ENCODE measurements around the gene PARM1. TPM values are rescaled to one million over a fixed set of nuclear protein-coding genes. Genes with fewer than 3 reads are reported as not detected.

Gene PARM1
- total and polyA plus RNA-seq, 2 experiments from 2014 or later, result 4.9 to 10.4 TPM

DNA sequence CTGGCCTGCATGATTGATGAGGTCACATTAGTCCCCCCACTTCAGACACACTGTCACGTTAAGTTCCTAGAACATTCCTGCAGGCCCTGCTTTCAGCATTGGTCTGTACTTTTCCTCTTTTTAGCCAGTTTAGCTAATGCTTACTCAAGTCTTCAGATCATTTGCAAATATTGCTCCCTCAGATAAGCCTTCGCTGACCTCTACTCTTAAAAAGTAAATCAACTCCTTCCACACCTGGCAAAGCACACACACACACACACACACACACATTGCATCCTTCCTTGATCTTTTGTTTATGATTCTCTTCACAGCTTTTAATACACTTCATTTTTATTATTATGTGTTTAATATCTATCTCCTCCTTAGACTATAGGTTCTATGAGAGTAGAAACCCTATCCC, 31.4 kb downstream of the PARM1 start (continued):
- TF ChIP-seq, protein P1, sequence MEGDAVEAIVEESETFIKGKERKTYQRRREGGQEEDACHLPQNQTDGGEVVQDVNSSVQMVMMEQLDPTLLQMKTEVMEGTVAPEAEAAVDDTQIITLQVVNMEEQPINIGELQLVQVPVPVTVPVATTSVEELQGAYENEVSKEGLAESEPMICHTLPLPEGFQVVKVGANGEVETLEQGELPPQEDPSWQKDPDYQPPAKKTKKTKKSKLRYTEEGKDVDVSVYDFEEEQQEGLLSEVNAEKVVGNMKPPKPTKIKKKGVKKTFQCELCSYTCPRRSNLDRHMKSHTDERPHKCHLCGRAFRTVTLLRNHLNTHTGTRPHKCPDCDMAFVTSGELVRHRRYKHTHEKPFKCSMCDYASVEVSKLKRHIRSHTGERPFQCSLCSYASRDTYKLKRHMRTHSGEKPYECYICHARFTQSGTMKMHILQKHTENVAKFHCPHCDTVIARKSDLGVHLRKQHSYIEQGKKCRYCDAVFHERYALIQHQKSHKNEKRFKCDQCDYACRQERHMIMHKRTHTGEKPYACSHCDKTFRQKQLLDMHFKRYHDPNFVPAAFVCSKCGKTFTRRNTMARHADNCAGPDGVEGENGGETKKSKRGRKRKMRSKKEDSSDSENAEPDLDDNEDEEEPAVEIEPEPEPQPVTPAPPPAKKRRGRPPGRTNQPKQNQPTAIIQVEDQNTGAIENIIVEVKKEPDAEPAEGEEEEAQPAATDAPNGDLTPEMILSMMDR (conservative IDR thresholded peaks at IDR 0.05; ENCODE audit: low read depth in 2 of 2), result no peak
- TF ChIP-seq EZH2 (IDR thresholded peaks at IDR 0.05; ENCODE audit: low read depth, unreplicated experiment), result no peak

DNA sequence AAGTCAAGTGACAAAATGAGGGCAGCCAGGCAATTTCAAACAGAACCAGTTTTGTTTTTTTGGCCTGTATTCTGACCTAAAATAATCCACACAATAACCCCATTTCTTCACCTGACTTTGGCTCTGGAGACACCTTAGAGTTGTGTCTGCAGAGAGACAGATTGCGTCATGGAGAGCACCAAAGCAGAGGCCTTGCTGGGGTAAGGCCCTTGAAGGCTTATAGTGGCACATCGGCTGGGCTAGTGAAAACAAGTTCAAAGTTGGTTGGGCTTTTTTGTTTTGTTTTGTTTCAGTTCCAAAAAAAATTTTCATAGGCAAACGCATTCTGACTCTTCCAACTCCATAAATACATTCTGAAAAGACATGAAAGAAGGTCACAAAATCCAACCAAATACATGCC, 34.4 kb downstream of the PARM1 start:
- Histone ChIP-seq H3K36me3 (ENCODE audit: insufficient read depth) (no peaks in the 10 kb centered on the region), H3K4me2 (no peak overlapping the region), H3K79me2 (replicated peaks; ENCODE audit: insufficient read depth) (no peaks in the 10 kb centered on the region), H2AFZ (no peak overlapping the region), H4K20me1 (replicated peaks; ENCODE audit: insufficient read depth) (no peaks in the 10 kb centered on the region), H3K9me2 (ENCODE audit: insufficient read depth) (peaks cover 6% of the 10 kb centered on the region), H3F3A (replicated peaks; ENCODE audit: low read depth) (no peaks in the 10 kb centered on the region), H3K27me3 (ENCODE audit: insufficient read depth) (no peaks in the 10 kb centered on the region), H3K4me1 (ENCODE audit: insufficient read depth) (no peaks in the 10 kb centered on the region), H3K27ac (ENCODE audit: low read depth) (no peak overlapping the region), H3K4me3 (no peak overlapping the region)
- no peaks in the 10 kb centered on the region for H3K9me3 Mint-ChIP-seq
- no peak overlapping the region for H3K4me3 Mint-ChIP-seq
- H3K36me3 Mint-ChIP-seq (ENCODE audit: low read depth), result no peaks in the 10 kb centered on the region
- no peak overlapping the region for H3K27ac Mint-ChIP-seq
- H3K4me1 Mint-ChIP-seq, result no peaks in the 10 kb centered on the region
- ATAC-seq (no peak), DNase-seq (ENCODE audit: low spot score) (no peak)
- no peaks in the 10 kb centered on the region for H3K27me3 Mint-ChIP-seq (ENCODE audit: insufficient read depth, low read depth, poor library complexity)
- TF ChIP-seq, protein P1 (conservative IDR thresholded peaks at IDR 0.05; ENCODE audit: low read depth in 2 of 2), result no peak
- TF ChIP-seq, protein P2, sequence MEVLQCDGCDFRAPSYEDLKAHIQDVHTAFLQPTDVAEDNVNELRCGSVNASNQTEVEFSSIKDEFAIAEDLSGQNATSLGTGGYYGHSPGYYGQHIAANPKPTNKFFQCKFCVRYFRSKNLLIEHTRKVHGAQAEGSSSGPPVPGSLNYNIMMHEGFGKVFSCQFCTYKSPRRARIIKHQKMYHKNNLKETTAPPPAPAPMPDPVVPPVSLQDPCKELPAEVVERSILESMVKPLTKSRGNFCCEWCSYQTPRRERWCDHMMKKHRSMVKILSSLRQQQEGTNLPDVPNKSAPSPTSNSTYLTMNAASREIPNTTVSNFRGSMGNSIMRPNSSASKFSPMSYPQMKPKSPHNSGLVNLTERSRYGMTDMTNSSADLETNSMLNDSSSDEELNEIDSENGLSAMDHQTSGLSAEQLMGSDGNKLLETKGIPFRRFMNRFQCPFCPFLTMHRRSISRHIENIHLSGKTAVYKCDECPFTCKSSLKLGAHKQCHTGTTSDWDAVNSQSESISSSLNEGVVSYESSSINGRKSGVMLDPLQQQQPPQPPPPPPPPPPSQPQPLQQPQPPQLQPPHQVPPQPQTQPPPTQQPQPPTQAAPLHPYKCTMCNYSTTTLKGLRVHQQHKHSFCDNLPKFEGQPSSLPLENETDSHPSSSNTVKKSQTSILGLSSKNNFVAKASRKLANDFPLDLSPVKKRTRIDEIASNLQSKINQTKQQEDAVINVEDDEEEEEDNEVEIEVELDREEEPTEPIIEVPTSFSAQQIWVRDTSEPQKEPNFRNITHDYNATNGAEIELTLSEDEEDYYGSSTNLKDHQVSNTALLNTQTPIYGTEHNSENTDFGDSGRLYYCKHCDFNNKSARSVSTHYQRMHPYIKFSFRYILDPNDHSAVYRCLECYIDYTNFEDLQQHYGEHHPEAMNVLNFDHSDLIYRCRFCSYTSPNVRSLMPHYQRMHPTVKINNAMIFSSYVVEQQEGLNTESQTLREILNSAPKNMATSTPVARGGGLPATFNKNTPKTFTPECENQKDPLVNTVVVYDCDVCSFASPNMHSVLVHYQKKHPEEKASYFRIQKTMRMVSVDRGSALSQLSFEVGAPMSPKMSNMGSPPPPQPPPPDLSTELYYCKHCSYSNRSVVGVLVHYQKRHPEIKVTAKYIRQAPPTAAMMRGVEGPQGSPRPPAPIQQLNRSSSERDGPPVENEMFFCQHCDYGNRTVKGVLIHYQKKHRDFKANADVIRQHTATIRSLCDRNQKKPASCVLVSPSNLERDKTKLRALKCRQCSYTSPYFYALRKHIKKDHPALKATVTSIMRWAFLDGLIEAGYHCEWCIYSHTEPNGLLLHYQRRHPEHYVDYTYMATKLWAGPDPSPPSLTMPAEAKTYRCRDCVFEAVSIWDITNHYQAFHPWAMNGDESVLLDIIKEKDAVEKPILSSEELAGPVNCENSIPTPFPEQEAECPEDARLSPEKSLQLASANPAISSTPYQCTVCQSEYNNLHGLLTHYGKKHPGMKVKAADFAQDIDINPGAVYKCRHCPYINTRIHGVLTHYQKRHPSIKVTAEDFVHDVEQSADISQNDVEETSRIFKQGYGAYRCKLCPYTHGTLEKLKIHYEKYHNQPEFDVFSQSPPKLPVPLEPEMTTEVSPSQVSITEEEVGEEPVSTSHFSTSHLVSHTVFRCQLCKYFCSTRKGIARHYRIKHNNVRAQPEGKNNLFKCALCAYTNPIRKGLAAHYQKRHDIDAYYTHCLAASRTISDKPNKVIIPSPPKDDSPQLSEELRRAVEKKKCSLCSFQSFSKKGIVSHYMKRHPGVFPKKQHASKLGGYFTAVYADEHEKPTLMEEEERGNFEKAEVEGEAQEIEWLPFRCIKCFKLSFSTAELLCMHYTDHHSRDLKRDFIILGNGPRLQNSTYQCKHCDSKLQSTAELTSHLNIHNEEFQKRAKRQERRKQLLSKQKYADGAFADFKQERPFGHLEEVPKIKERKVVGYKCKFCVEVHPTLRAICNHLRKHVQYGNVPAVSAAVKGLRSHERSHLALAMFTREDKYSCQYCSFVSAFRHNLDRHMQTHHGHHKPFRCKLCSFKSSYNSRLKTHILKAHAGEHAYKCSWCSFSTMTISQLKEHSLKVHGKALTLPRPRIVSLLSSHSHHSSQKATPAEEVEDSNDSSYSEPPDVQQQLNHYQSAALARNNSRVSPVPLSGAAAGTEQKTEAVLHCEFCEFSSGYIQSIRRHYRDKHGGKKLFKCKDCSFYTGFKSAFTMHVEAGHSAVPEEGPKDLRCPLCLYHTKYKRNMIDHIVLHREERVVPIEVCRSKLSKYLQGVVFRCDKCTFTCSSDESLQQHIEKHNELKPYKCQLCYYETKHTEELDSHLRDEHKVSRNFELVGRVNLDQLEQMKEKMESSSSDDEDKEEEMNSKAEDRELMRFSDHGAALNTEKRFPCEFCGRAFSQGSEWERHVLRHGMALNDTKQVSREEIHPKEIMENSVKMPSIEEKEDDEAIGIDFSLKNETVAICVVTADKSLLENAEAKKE (CRISPR knock-in tag; IDR thresholded peaks at IDR 0.05), result no peak
- TF ChIP-seq EZH2phosphoT487 (IDR thresholded peaks at IDR 0.05; ENCODE audit: unreplicated experiment), result no peak
- TF ChIP-seq NANOG (IDR thresholded peaks at IDR 0.05; ENCODE audit: borderline replicate concordance), result no peak
- no peak for TF ChIP-seq STAT1 (IDR thresholded peaks at IDR 0.05; ENCODE audit: unreplicated experiment)
- TF ChIP-seq EZH2 (IDR thresholded peaks at IDR 0.05; ENCODE audit: low read depth, unreplicated experiment), result no peak
- TF ChIP-seq, protein P3, sequence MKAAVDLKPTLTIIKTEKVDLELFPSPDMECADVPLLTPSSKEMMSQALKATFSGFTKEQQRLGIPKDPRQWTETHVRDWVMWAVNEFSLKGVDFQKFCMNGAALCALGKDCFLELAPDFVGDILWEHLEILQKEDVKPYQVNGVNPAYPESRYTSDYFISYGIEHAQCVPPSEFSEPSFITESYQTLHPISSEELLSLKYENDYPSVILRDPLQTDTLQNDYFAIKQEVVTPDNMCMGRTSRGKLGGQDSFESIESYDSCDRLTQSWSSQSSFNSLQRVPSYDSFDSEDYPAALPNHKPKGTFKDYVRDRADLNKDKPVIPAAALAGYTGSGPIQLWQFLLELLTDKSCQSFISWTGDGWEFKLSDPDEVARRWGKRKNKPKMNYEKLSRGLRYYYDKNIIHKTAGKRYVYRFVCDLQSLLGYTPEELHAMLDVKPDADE (IDR thresholded peaks at IDR 0.05), result no peak
- TF ChIP-seq POLR2AphosphoS5 (IDR thresholded peaks at IDR 0.05; ENCODE audit: low read depth), result no peak
- no peak for TF ChIP-seq ZNF114 (CRISPR knock-in tag; IDR thresholded peaks at IDR 0.05)
- TF ChIP-seq, protein P4, sequence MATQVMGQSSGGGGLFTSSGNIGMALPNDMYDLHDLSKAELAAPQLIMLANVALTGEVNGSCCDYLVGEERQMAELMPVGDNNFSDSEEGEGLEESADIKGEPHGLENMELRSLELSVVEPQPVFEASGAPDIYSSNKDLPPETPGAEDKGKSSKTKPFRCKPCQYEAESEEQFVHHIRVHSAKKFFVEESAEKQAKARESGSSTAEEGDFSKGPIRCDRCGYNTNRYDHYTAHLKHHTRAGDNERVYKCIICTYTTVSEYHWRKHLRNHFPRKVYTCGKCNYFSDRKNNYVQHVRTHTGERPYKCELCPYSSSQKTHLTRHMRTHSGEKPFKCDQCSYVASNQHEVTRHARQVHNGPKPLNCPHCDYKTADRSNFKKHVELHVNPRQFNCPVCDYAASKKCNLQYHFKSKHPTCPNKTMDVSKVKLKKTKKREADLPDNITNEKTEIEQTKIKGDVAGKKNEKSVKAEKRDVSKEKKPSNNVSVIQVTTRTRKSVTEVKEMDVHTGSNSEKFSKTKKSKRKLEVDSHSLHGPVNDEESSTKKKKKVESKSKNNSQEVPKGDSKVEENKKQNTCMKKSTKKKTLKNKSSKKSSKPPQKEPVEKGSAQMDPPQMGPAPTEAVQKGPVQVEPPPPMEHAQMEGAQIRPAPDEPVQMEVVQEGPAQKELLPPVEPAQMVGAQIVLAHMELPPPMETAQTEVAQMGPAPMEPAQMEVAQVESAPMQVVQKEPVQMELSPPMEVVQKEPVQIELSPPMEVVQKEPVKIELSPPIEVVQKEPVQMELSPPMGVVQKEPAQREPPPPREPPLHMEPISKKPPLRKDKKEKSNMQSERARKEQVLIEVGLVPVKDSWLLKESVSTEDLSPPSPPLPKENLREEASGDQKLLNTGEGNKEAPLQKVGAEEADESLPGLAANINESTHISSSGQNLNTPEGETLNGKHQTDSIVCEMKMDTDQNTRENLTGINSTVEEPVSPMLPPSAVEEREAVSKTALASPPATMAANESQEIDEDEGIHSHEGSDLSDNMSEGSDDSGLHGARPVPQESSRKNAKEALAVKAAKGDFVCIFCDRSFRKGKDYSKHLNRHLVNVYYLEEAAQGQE (IDR thresholded peaks at IDR 0.05; ENCODE audit: unreplicated experiment), result no peak
